Gastrocnemius medialis (tissue), 4 donors: Measurements from ENCODE around the gene IQCK.

Experiments
- CTCF ChIP-seq, 5 experiments: fragments of 450-650 bp in 3 of 5; fragments of 200-600 bp in 2 of 5; sonication (generic) in 2 of 5; IDR thresholded peaks in 4 of 5; conservative IDR thresholded peaks in 1 of 5; 1 replicate in 4 of 5; 2 replicates in 1 of 5; pipeline ENCODE4 v1.5.1; 2016 to 2019; ENCODE audit warnings: antibody characterized with exemption in 5 of 5, mild to moderate bottlenecking in 3 of 5, moderate library complexity in 3 of 5
- POLR2A ChIP-seq, 2 donors: fragments of 450-650 bp; IDR thresholded peaks; one replicate each; pipeline ENCODE4 v1.6.1; 2017; ENCODE audit warnings: antibody characterized with exemption in 2 of 2, mild to moderate bottlenecking in 2 of 2, moderate library complexity in 2 of 2

- TF ChIP-seq POLR2A (IDR thresholded peaks at IDR 0.05) (no peak), CTCF (IDR thresholded peaks at IDR 0.05 in 4 of 5, conservative IDR thresholded peaks at IDR 0.05 in 1 of 5) (no peak)
These were observed 17.0 kb upstream of the IQCK start for GRCh38 chr16:19701091-19701490.
